GM21390 (cell line): Measurements from ENCODE around the gene AIFM2.

Experiments used
- ATAC-seq: cut with Tn5 transposase; IDR thresholded peaks from one replicate; pipeline ENCODE4 v1.9.1; 2021; ENCODE audit not compliant: unreplicated experiment

The AIFM2 gene

DNA sequence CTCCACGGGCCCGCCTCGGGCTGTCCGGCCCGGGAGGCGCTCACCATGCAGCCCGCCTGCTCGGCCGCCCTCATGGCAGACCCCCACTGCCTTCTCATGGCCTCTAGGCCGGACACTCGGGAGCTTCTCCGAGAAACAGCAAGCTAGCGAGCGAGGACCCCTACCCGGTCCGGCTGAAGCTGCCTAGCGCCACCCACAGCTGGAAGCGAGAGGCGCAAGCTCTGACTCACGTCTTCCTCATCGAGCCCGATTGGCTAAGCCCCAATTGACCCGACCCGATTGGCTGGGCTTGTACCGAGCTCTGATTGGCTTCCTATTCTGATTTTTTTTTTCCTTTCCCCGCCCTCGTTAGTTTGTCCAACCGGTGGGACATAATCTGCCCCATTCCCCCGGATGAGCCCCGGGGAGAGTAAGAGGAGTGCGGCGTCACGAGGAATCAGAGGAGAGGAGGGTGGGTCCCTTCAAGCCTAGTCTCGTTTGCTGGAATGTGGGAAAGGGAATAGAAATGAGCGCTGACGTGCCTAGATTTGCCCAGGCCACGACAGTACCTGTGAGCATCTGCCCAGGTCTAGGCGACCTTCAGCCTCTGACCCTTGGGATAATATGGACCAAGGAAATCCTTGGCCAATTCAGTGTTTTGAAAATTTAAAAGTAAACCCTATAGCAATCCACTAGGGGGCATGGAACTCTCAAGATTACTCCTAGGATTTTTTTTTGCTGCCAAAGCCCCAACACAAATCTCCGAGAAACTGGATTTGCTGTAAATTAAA is 14.0 kb upstream of the AIFM2 start, which contains the start of gene TYSND1:
Gene TYSND1, minus strand, starts transcription at position 212 of the 770 bp plus-strand sequence. Its CDS starts 114 bp downstream, at position 98.
- peak; percentile 87 for ATAC-seq

GRCh38 chr10:70145666-70146488 is 13.3 kb upstream of the AIFM2 start:
- peak; percentile 52 for ATAC-seq

GRCh38 chr10:70145166-70145665 is 12.6 kb upstream of the AIFM2 start:
- ATAC-seq: peak; percentile 17

GRCh38 chr10:70144372-70145110 is 11.9 kb upstream of the AIFM2 start:
- ATAC-seq: no peak

DNA sequence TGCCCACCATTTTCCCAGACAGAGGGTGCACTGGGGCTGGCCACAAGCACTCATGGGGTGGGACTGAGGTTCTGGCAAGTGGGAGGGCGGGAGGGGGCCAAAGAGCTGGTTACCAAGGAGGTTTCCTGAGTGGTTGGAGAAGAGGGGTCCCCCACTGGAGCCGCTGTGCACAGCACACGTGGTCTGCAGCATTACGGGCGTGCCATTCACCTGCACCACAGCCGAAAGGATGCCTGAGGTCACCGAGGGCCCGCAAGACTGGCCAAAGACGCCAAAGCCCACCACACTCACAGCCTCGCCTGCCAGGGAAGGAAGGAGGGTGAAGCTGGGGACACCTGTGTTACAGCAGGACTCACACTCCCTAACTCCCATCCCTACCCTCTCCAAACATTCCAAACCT is 9.9 kb upstream of the AIFM2 start:
- ATAC-seq: no peak

GRCh38 chr10:70140297-70140696 is 7.7 kb upstream of the AIFM2 start:
- no peak for ATAC-seq

GRCh38 chr10:70139997-70140250 is 7.3 kb upstream of the AIFM2 start:
- no peak for ATAC-seq

- ATAC-seq: no peak
These were observed 6.7 kb upstream of the AIFM2 start for GRCh38 chr10:70139151-70139996.

- ATAC-seq: no peak
These were observed 5.6 kb upstream of the AIFM2 start for GRCh38 chr10:70137927-70138883.

DNA sequence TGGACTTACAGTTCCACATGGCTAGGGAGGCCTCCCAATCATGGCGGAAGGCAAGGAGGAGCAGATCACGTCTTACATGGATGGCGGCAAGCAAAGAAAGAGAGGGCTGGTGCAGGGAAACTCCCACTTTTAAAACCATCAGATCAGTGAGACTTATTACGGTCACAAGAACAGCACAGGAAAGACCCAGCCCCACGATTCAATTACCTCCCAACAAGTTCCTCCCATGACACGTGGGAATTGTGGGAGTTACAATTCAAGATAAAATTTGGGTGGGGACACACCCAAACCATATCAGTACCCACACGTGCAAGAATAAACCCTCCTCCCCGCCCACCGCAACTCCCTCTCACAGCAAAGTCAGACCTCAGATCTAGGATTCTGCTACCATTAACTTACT is 4.5 kb upstream of the AIFM2 start:
- no peak for ATAC-seq

GRCh38 chr10:70135684-70136083 is 3.1 kb upstream of the AIFM2 start:
- ATAC-seq: no peak

DNA sequence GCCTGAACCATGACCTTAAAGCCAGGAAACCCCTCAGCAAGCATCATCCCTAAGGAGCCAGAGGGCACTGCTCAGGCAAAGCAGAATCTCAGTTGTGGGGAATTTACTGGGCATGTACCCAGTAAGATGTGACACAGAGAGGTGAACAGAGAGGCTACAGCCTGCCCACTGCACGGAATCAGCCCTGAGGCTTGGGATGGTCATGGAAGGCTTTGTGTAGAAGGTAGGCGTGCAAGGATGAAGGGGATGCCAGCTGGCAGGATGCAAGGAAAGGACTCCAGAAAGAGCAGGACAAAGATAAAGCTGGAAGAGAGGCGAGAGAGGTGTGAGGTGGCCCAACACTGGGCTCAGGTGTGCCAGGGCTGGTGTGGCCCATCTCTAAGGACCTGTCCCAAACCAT is 2.4 kb upstream of the AIFM2 start:
- no peak for ATAC-seq

- ATAC-seq: no peak
These were observed 1.1 kb downstream of the AIFM2 start for GRCh38 chr10:70131560-70131937.

- ATAC-seq: no peak
These were observed 1.6 kb downstream of the AIFM2 start for GRCh38 chr10:70130878-70131559.

DNA sequence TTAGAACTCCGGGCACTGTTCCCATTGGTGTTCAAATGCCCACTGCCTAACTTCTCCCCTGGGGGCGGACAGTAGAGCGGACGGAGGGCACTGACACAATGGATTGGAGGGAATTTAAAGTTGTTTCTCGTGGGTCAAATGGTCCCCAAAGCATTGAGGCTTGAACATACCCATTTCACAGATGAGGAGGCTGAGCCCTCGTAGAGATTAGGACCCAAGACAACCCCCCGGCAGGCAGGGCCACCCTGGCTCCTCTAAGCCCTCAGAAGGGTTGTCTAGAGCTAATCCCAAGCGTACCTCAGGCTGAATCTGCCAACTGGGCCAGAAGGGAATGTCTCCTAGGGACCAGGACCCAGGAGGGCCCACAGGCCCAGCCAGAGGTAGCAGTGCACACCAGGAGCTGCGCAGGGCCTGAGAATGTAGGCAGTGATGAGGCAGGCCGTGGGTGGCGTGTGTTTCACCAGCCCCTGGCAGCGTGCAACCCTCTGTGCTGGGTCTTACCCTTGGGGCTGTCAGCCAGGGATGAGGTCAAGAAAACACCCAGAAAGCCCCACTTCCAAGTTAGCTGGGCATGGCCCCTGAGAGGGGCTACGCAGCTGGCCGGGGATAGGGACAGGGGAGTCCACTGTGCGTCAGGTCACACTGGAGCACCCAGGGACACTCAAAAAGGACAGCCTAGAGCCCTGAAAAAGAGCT is 5.8 kb downstream of the AIFM2 start:
- ATAC-seq: no peak

GRCh38 chr10:70125918-70126552 is 6.6 kb downstream of the AIFM2 start:
- no peak for ATAC-seq

GRCh38 chr10:70124918-70125317 is 7.7 kb downstream of the AIFM2 start:
- ATAC-seq: no peak

GRCh38 chr10:70124415-70124814 is 8.2 kb downstream of the AIFM2 start:
- ATAC-seq: no peak
